Activated CD4-positive, CD25-positive, alpha-beta regulatory T cell treated with anti-CD3 and anti-CD28 coated beads, Interleukin-2, amount 50 U/mL, for 72 hours (primary cell): Measurements from ENCODE around the gene ZNF574.
"Not testable (repeated sequence)": the region's sequence is repeated elsewhere in the genome, so short reads cannot be mapped to it uniquely, and the experiment has no call there.

Source experiments
- DNase-seq: peaks from one replicate; pipeline ENCODE4 v3.0.0; 2021

ZNF574 gene, protein sequence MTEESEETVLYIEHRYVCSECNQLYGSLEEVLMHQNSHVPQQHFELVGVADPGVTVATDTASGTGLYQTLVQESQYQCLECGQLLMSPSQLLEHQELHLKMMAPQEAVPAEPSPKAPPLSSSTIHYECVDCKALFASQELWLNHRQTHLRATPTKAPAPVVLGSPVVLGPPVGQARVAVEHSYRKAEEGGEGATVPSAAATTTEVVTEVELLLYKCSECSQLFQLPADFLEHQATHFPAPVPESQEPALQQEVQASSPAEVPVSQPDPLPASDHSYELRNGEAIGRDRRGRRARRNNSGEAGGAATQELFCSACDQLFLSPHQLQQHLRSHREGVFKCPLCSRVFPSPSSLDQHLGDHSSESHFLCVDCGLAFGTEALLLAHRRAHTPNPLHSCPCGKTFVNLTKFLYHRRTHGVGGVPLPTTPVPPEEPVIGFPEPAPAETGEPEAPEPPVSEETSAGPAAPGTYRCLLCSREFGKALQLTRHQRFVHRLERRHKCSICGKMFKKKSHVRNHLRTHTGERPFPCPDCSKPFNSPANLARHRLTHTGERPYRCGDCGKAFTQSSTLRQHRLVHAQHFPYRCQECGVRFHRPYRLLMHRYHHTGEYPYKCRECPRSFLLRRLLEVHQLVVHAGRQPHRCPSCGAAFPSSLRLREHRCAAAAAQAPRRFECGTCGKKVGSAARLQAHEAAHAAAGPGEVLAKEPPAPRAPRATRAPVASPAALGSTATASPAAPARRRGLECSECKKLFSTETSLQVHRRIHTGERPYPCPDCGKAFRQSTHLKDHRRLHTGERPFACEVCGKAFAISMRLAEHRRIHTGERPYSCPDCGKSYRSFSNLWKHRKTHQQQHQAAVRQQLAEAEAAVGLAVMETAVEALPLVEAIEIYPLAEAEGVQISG

GRCh38 chr19:42075616-42076379 lies at the start of gene ZNF574:
TSS of gene ZNF574 (plus strand) at chr19:42076166. CDS start at chr19:42078607, 2,441 bp downstream.
- peak; percentile 98 for DNase-seq

DNA sequence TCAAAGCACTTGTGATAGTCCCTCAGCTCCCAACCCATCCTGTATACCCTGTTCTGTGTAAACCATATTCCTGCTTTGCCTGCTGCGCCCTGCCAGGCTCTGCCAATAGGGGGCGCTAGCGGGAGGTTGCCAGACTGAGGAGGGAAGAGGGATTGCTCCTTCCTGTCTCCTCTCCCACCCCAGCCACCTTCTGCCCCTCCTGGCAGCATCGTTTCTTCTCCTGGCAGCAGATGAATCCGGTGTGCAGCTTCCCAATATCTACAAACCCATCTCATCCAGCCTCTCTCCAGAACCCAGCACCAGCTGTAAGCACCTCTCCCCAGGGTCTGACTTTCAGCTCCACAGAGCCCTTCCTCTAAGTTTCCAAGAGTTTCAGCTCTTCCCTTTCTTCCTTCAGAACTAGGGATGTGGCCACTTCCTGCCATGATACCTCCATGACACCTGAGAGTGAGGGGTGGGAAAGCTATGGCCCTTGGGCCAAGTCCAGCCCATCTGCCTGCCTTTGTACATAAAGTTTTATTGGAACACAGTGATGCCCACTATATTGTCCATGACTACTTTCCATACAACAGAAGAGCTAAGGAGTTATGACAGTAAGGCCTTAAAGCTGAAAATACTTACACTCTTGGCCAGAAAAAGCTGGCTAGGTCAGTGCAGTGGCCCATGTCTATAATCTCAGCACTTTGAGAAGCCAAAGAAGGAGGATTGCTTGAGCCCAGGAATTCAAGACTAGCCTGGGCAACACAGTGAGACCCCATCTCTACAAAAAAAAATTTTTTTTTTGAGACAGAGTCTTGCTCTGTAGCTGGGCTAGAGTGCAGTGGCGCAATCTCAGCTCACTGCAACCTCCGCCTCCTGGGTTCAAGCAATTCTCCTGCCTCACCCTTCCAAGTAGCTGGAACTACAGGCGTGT lies 47.4 kb upstream of the ZNF574 start:
- DNase-seq, result peak; percentile 44

DNA sequence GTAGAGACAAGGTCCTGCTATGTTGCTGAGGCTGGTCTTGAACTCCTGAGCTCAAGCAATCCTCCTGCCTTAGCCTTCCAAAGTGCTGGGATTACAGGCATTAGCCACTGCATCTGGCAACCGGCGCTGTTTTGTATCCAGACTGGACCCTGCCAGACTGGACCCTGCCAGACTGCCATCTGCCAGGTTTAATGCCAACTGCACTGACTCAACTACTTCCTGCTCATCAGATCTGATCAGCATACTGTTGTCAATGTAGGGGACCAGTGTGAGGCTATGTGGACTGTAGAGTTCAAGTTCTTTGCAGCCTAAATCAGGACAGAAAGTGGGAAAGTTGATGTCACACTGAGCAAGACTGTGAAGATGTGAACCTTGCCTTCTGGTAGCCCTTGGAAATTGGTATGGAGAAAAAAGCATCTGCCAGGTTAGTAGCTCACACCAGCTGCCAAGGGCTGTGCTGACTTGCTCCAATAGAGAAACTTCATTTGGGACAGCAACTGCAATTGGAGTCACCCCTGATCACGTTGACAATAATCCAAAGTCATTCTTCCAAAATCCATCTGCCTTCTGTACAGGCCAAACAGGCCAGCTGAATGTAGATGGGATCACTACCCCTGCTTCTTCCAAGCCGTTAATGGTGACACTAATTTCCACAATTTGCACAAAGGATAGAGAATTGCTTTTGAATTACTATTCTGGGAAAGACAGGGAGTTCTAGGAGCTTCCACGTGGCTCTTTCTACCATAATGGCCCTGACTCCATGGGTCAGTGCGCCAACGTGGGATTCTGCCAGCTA lies 45.1 kb upstream of the ZNF574 start:
- no peak for DNase-seq

DNA sequence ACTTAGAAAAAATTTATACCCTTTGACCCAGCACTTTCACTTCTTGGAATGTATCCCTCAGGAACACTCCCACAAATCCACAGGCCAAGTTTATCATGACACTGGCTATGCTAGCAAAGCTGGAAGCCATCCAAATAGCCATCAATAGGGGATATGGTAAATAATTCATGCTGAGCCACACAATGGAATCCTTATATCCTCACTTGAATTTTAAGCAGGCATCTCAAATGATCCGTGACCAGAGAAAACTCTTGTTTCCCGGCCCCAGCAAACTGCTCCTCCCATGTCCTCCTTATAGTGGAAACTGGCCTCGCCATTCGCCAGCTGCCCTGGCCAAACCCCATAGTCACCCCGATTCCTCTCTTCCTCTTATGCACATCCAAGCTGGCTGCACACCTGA lies 43.5 kb upstream of the ZNF574 start:
- DNase-seq, result no peak

- DNase-seq, result no peak
Observed at GRCh38 chr19:42033413-42033812, 42.6 kb upstream of the ZNF574 start.

GRCh38 chr19:42034640-42035391 lies 41.1 kb upstream of the ZNF574 start:
- peak; percentile 56 for DNase-seq

DNA sequence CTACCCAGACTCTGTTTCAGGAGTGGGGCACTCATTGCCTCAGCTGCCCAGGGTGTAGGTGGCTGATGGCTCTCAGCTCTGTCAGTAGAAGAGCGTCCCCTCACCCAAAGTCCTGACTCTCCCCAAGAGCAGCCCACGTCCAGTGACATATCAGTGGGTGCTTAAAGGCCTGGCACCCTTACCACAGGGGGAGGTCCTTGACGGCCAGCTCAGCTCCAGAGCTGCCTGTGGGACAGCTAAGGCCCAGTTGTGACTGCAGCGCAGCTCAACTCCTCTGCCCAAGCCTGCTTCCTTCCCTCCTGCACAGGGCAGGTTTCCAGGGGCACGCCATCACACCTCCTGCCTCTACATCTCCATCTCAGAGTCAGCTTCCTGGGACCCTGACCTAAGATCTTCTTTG lies 38.3 kb upstream of the ZNF574 start:
- no peak for DNase-seq

GRCh38 chr19:42038666-42039065 lies 37.3 kb upstream of the ZNF574 start:
- DNase-seq, result no peak

GRCh38 chr19:42040031-42040430 lies 35.9 kb upstream of the ZNF574 start:
- no peak for DNase-seq

- not testable (repeated sequence) for DNase-seq
Observed at GRCh38 chr19:42040491-42040890, 35.5 kb upstream of the ZNF574 start.

DNA sequence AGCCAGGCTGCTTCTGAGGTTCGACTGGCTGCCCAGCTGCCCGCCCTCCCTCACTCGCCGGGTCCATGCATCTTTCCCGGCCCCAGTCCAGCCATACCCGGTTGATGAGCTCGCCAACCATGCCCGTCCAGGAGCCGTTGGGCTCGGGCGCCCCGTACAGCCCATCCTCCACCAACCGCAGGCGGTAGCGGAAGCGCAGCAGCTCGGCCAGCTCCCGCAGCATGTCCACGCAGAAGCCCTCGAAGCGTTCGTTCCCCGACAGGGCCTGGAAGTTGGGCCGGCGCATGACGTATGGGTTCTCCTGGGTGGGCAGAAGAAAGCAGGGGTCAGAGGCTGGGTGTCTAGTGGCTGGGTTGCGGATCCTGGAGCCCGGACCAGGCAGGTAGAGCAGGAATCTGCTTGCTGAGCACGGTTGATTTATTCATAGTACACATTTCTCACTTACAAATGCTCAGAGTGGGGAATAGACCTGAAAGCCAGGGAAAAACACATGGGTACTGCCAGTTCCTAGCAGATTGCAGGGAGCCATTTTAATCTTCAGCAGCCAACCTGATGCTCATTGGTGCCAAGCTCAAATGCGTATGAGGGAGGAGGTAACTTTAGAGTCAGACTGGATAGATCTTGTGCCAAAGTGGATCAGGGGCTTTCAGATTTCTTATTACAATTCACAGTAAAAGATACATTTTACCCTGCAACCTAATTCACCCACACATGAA lies 33.4 kb upstream of the ZNF574 start:
- no peak for DNase-seq

- DNase-seq, result no peak
Observed at GRCh38 chr19:42045575-42045974, 30.4 kb upstream of the ZNF574 start.

GRCh38 chr19:42048992-42049391 lies 27.0 kb upstream of the ZNF574 start:
- no peak for DNase-seq

- no peak for DNase-seq
Observed at GRCh38 chr19:42051166-42052115, 24.5 kb upstream of the ZNF574 start.

- no peak for DNase-seq
Observed at GRCh38 chr19:42052241-42052863, 23.6 kb upstream of the ZNF574 start.

DNA sequence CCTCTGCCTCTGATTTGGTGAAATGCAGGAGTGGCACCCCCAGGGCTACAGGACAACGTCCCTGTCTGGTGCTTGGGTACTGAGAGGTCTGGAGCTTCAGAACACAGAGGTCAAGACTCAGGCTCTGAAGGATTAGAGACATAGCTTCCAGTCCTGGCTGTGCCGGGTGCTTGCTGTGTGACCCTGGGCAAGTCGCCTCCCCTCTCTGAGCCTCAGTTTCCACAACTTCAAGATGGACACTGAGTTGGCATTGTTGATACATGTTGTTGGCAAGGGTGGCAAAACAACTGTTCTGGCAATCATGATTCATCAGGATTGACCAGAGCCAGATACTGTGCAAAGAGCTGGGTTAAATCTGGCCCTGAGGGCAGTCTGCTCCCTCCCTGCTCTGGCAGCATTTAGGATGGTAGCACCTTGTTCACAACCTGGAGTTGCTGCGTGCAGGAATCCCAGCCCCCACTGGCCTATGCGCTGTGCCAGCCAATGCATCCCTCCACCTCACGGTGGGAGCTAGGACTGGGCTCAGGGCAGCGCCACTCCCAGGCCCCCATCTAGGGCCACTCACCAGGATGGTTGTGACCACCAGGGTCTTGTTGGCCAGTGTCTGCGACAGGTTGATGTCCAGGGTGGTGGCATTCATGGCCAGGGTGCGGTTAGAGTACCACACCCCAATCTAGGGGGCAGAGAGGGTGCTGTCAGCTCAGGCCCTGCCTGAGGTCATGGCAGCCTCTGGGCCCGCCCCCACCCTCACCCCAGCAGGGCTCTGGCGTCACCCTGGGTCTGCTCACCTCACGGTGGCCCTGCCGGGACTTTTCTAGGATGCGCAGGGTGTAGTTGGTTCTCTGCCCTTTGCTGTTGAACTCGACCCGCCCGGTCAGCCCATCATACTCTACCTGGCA lies 22.7 kb upstream of the ZNF574 start:
- no peak for DNase-seq

- no peak for DNase-seq
Observed at GRCh38 chr19:42054205-42054604, 21.8 kb upstream of the ZNF574 start.
